SK-N-SH treated with all-trans-retinoic acid at 6 μM for 48 hours (cell line): Measurements from ENCODE around the gene EML6.

Experiments
- ATAC-seq: fragments of 200-7000 bp; cut with Tn5 transposase; 3 replicates; pipeline ENCODE4 v1.9.1; 2020; ENCODE audit warnings: mild to moderate bottlenecking, moderate library complexity
- ARNTL ChIP-seq: fragments of 450-650 bp; formaldehyde crosslinking; IDR thresholded peaks from 2 replicates; pipeline ENCODE4 v1.5.0; 2020; ENCODE audit warnings: low read depth, mild to moderate bottlenecking, moderate library complexity, borderline replicate concordance
- BACH2 ChIP-seq: fragments of 250-450 bp; sonication (Bioruptor Pico); IDR thresholded peaks from 2 replicates; pipeline ENCODE4 v1.9.0; 2021; ENCODE audit warnings: mild to moderate bottlenecking, borderline replicate concordance
- CREB5 ChIP-seq: fragments of 250-450 bp; sonication (Bioruptor Pico); IDR thresholded peaks from 2 replicates; pipeline ENCODE4 v1.5.1; 2020; ENCODE audit warnings: low read depth, mild to moderate bottlenecking, moderate library complexity
- CSRNP3 ChIP-seq: fragments of 250-450 bp; sonication (Bioruptor Pico); IDR thresholded peaks from 2 replicates; pipeline ENCODE4 v1.5.1; 2021; ENCODE audit warnings: mild to moderate bottlenecking, moderate library complexity
- GLIS3 ChIP-seq: fragments of 250-450 bp; sonication (Bioruptor Pico); IDR thresholded peaks from 2 replicates; pipeline ENCODE4 v1.5.0; 2020; ENCODE audit warnings: mild to moderate bottlenecking, moderate library complexity
- ISL1 ChIP-seq: fragments of 250-450 bp; sonication (Bioruptor Pico); IDR thresholded peaks from 2 replicates; pipeline ENCODE4 v2.1.2; 2022; ENCODE audit warnings: mild to moderate bottlenecking, moderate library complexity
- PATZ1 ChIP-seq: fragments of 250-450 bp; sonication (Bioruptor Pico); IDR thresholded peaks from 2 replicates; pipeline ENCODE4 v1.8.0; 2020; ENCODE audit warnings: mild to moderate bottlenecking, moderate library complexity, borderline replicate concordance
- POU6F1 ChIP-seq: fragments of 250-450 bp; sonication (Bioruptor Pico); IDR thresholded peaks from 2 replicates; pipeline ENCODE4 v1.8.0; 2021; ENCODE audit warnings: low read depth, mild to moderate bottlenecking, moderate library complexity, borderline replicate concordance
- PPARA ChIP-seq: fragments of 250-450 bp; sonication (Bioruptor Pico); IDR thresholded peaks from 2 replicates; pipeline ENCODE4 v1.5.0; 2020; ENCODE audit warnings: mild to moderate bottlenecking, borderline replicate concordance
- RARB ChIP-seq: fragments of 250-450 bp; sonication (Bioruptor Pico); IDR thresholded peaks from 2 replicates; pipeline ENCODE4 v1.8.0; 2021; ENCODE audit warnings: mild to moderate bottlenecking, moderate library complexity
- SNAI2 ChIP-seq: fragments of 250-450 bp; sonication (Bioruptor Pico); IDR thresholded peaks from 2 replicates; pipeline ENCODE4 v1.5.0; 2020; ENCODE audit warnings: mild to moderate bottlenecking, moderate library complexity
- TCF4 ChIP-seq: fragments of 250-450 bp; sonication (Bioruptor Pico); IDR thresholded peaks from 2 replicates; pipeline ENCODE4 v1.8.0; 2021; ENCODE audit warnings: mild to moderate bottlenecking, moderate library complexity, borderline replicate concordance
- TOX ChIP-seq: fragments of 250-450 bp; sonication (Bioruptor Pico); IDR thresholded peaks from 2 replicates; pipeline ENCODE4 v1.8.0; 2021; ENCODE audit warnings: mild to moderate bottlenecking, moderate library complexity, borderline replicate concordance
- TSHZ2 ChIP-seq: fragments of 250-450 bp; sonication (Bioruptor Pico); IDR thresholded peaks from 2 replicates; pipeline ENCODE4 v1.5.0; 2020; ENCODE audit warnings: mild to moderate bottlenecking, moderate library complexity
- ZC3H10 ChIP-seq: fragments of 250-450 bp; sonication (Bioruptor Pico); IDR thresholded peaks from 2 replicates; pipeline ENCODE4 v1.5.1; 2021; ENCODE audit warnings: mild to moderate bottlenecking, moderate library complexity
- ZFP3 ChIP-seq: fragments of 250-450 bp; sonication (Bioruptor Pico); IDR thresholded peaks from 2 replicates; pipeline ENCODE4 v1.5.0; 2020; ENCODE audit warnings: mild to moderate bottlenecking, moderate library complexity
- ZFP30 ChIP-seq: fragments of 450-650 bp; formaldehyde crosslinking; IDR thresholded peaks from 2 replicates; pipeline ENCODE4 v1.5.0; 2022; ENCODE audit warnings: mild to moderate bottlenecking, moderate library complexity
- ZNF565 ChIP-seq: fragments of 450-650 bp; formaldehyde crosslinking; conservative IDR thresholded peaks from 2 replicates; pipeline ENCODE4 v1.5.0; 2020; ENCODE audit warnings: low read depth, mild to moderate bottlenecking, moderate library complexity
- ZNF70 ChIP-seq: fragments of 450-650 bp; formaldehyde crosslinking; IDR thresholded peaks from 2 replicates; pipeline ENCODE4 v1.5.0; 2020; ENCODE audit warnings: mild to moderate bottlenecking, moderate library complexity

EML6 gene

GRCh38 chr2:54681416-54681815 lies 42.0 kb upstream of the EML6 start:
- no peak for ATAC-seq
- TF ChIP-seq CSRNP3: no peak
- TF ChIP-seq ZC3H10 (CRISPR knock-in tag): no peak
- no peak for TF ChIP-seq TOX
- no peak for TF ChIP-seq RARB (CRISPR knock-in tag)
- TF ChIP-seq ZFP30 (CRISPR knock-in tag): no peak
- no peak for TF ChIP-seq TCF4 (CRISPR knock-in tag)
- no peak for TF ChIP-seq PPARA

- no peak for ATAC-seq
- TF ChIP-seq BACH2 (no peak), ZNF565 (no peak), PATZ1 (no peak), TOX (no peak), ZFP30 (CRISPR knock-in tag) (no peak), SNAI2 (CRISPR knock-in tag) (no peak), PPARA (no peak), RARB (CRISPR knock-in tag) (no peak), ZFP3 (CRISPR knock-in tag) (no peak), ZNF70 (CRISPR knock-in tag) (no peak), POU6F1 (CRISPR knock-in tag) (no peak), TCF4 (CRISPR knock-in tag) (no peak), GLIS3 (CRISPR knock-in tag) (no peak), CREB5 (CRISPR knock-in tag) (no peak)
Observed at GRCh38 chr2:54683596-54683995, 39.9 kb upstream of the EML6 start.

- TF ChIP-seq ISL1 (CRISPR knock-in tag) (no peak), RARB (CRISPR knock-in tag) (no peak), PATZ1 (no peak), TCF4 (CRISPR knock-in tag) (no peak), TSHZ2 (CRISPR knock-in tag) (no peak), ZFP3 (CRISPR knock-in tag) (no peak), ZNF70 (CRISPR knock-in tag) (no peak), ARNTL (CRISPR knock-in tag) (no peak)
- ATAC-seq: no peak
Observed at GRCh38 chr2:54685263-54685775, 38.1 kb upstream of the EML6 start.
